Loucy (cell line): ENCODE data around the gene LRRC28.

ENCODE experiments used
- H2AFZ ChIP-seq: fragments of 200-600 bp; sonication (generic); 2 replicates; pipeline ENCODE4 v1.6.0; 2016; ENCODE audit warnings: antibody characterized with exemption, mild to moderate bottlenecking, low read length, moderate library complexity
- H3F3A ChIP-seq: fragments of 200-600 bp; 2 replicates; pipeline ENCODE4 v1.6.0; 2016; ENCODE audit warnings: antibody characterized with exemption, low read depth, mild to moderate bottlenecking
- H3K27me3 ChIP-seq: fragments of 200-600 bp; sonication (generic); 2 replicates; pipeline ENCODE4 v1.6.1; 2014; ENCODE audit warnings: low read length, mild to moderate bottlenecking; ENCODE audit not compliant: insufficient read depth, poor library complexity, severe bottlenecking
- H3K36me3 ChIP-seq: fragments of 200-600 bp; sonication (generic); 2 replicates; pipeline ENCODE4 v1.6.1; 2016; ENCODE audit warnings: low read length; ENCODE audit not compliant: insufficient read depth
- H3K4me1 ChIP-seq: fragments of 200-600 bp; sonication (generic); 2 replicates; pipeline ENCODE4 v1.5.1; 2014; ENCODE audit warnings: low read length, mild to moderate bottlenecking; ENCODE audit not compliant: insufficient read depth, poor library complexity, severe bottlenecking
- H3K4me2 ChIP-seq: fragments of 200-600 bp; sonication (generic); 2 replicates; pipeline ENCODE4 v1.6.0; 2014; ENCODE audit warnings: antibody characterized with exemption, low read length, low read depth, mild to moderate bottlenecking; ENCODE audit not compliant: poor library complexity, severe bottlenecking
- H3K4me3 ChIP-seq: fragments of 200-600 bp; sonication (generic); 2 replicates; pipeline ENCODE4 v1.5.1; 2014; ENCODE audit warnings: low read length, mild to moderate bottlenecking, mixed read lengths; ENCODE audit not compliant: poor library complexity, severe bottlenecking
- H3K79me2 ChIP-seq: fragments of 200-600 bp; sonication (generic); 2 replicates; pipeline ENCODE4 v1.6.1; 2014; ENCODE audit warnings: low read length; ENCODE audit not compliant: insufficient read depth
- H3K9ac ChIP-seq: fragments of 200-600 bp; sonication (generic); 2 replicates; pipeline ENCODE4 v1.6.0; 2014; ENCODE audit warnings: mild to moderate bottlenecking, low read depth, low read length, moderate library complexity; ENCODE audit not compliant: poor library complexity, severe bottlenecking
- H3K9me2 ChIP-seq: fragments of 200-600 bp; sonication (generic); replicated peaks from 2 replicates; pipeline ENCODE4 v1.6.1; 2016; ENCODE audit warnings: low read depth, low read length, mixed read lengths
- H3K9me3 ChIP-seq: fragments of 200-600 bp; sonication (generic); 2 replicates; pipeline ENCODE4 v1.6.1; 2014; ENCODE audit warnings: mild to moderate bottlenecking, antibody characterized with exemption, low read length, low read depth; ENCODE audit not compliant: insufficient read depth
- H4K20me1 ChIP-seq: fragments of 200-600 bp; sonication (generic); 2 replicates; pipeline ENCODE4 v1.6.0; 2014; ENCODE audit warnings: antibody characterized with exemption, low read length, mild to moderate bottlenecking; ENCODE audit not compliant: insufficient read depth, poor library complexity, severe bottlenecking
- EZH2phosphoT487 ChIP-seq: fragments of 200-600 bp; IDR thresholded peaks from 2 replicates; pipeline ENCODE4 v1.6.1; 2018; ENCODE audit warnings: antibody characterized with exemption, mild to moderate bottlenecking, moderate library complexity, borderline replicate concordance
- TF ChIP-seq, protein P1 (sequence below): fragments of 200-600 bp; sonication (generic); conservative IDR thresholded peaks from 2 replicates; pipeline ENCODE4 v1.5.1; 2014; ENCODE audit warnings: mild to moderate bottlenecking, antibody characterized with exemption, low read length

The LRRC28 gene

DNA sequence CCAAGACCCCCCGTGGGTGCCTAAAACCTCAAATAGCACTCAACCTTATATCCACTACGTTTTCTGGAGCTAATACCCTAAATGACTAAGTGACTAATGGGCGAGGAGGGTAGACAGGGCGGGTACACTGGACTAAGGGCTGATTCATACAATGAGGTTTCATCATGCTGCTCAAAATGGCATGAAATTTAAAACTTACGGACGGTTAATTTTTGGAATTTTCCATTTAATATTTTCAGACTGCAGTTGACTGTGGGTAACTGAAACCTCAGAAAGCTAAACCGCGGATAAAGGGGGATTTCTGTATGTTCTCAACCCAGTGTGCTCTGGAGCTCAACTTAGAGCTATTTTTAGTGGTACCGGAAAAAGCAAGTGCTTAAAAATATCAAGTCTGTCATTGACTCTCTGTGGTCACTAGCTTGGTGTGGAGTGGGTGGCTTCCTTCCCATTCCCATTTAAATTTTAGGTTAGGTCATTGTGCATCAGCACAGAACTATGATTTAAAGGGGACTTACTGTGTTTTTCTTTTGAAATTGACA lies 72.9 kb downstream of the LRRC28 start:
- Histone ChIP-seq H2AFZ (no peak overlapping the region), H3K36me3 (no peaks in the 10 kb centered on the region), H3F3A (no peaks in the 10 kb centered on the region), H3K27me3 (no peaks in the 10 kb centered on the region), H3K9me3 (no peaks in the 10 kb centered on the region), H3K79me2 (no peaks in the 10 kb centered on the region), H4K20me1 (no peaks in the 10 kb centered on the region), H3K4me3 (no peak overlapping the region), H3K4me2 (no peak overlapping the region), H3K9me2 (no peaks in the 10 kb centered on the region), H3K9ac (no peak overlapping the region), H3K4me1 (no peaks in the 10 kb centered on the region)
- TF ChIP-seq, protein P1, sequence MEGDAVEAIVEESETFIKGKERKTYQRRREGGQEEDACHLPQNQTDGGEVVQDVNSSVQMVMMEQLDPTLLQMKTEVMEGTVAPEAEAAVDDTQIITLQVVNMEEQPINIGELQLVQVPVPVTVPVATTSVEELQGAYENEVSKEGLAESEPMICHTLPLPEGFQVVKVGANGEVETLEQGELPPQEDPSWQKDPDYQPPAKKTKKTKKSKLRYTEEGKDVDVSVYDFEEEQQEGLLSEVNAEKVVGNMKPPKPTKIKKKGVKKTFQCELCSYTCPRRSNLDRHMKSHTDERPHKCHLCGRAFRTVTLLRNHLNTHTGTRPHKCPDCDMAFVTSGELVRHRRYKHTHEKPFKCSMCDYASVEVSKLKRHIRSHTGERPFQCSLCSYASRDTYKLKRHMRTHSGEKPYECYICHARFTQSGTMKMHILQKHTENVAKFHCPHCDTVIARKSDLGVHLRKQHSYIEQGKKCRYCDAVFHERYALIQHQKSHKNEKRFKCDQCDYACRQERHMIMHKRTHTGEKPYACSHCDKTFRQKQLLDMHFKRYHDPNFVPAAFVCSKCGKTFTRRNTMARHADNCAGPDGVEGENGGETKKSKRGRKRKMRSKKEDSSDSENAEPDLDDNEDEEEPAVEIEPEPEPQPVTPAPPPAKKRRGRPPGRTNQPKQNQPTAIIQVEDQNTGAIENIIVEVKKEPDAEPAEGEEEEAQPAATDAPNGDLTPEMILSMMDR: no peak
- TF ChIP-seq EZH2phosphoT487: no peak

DNA sequence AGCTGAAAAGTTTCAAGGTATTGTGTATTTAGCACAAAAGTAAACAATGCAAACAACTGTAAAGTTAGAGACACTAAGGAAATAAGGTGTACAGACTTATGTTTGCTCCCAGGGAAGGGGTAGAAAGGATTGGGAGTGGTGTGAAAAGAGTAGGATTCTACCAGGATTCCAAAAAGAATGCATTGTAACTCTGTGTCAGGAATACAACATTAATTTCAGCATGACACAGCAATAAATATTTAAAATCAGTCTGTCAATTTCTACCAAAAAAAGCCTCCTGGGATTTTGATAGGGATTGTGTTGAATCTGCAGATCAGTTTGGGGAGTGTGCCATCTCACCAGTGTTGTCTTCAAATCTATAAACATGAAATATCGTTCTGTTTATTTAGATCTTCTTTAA lies 73.4 kb downstream of the LRRC28 start:
- Histone ChIP-seq H3K27me3 (no peaks in the 10 kb centered on the region), H3K4me2 (no peak overlapping the region), H4K20me1 (no peaks in the 10 kb centered on the region), H2AFZ (no peak overlapping the region), H3F3A (no peaks in the 10 kb centered on the region), H3K36me3 (no peaks in the 10 kb centered on the region), H3K9ac (no peak overlapping the region), H3K9me2 (no peaks in the 10 kb centered on the region), H3K79me2 (no peaks in the 10 kb centered on the region), H3K9me3 (no peaks in the 10 kb centered on the region), H3K4me3 (no peak overlapping the region), H3K4me1 (no peaks in the 10 kb centered on the region)
- TF ChIP-seq EZH2phosphoT487: no peak
- TF ChIP-seq, protein P1: no peak

DNA sequence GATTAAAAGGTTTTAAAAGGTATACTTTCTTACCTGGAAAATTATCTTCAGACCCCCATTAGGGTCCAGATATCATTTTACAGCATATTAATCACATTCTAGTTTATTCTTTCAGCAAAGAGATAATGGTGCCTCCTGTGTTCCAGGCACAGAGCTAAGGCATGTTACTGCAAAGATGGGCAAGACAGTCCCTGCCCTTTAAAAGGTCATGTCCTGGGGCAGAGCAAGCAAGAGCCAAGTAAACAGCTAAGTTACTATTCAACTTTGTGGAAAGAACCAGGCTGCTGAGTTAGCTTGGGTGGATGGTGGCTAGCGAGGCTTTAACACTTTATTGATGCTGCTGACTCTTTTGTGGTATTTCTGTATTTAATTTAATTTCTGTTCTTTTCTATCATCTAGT lies 75.0 kb downstream of the LRRC28 start:
- H3K4me1 ChIP-seq: peaks cover 11% of the 10 kb centered on the region
- TF ChIP-seq, protein P1: no peak
- TF ChIP-seq EZH2phosphoT487: no peak

More for the DNA sequence above, 75.0 kb downstream of the LRRC28 start:
- H3K4me2 ChIP-seq: no peak overlapping the region
- H3K27me3 ChIP-seq: no peaks in the 10 kb centered on the region
- no peaks in the 10 kb centered on the region for H3K79me2 ChIP-seq
- no peaks in the 10 kb centered on the region for H3K9me3 ChIP-seq
- H3K9ac ChIP-seq: no peak overlapping the region
- H4K20me1 ChIP-seq: no peaks in the 10 kb centered on the region
- no peaks in the 10 kb centered on the region for H3K36me3 ChIP-seq
- H3K4me3 ChIP-seq: no peak overlapping the region
- no peaks in the 10 kb centered on the region for H3F3A ChIP-seq
- no peak overlapping the region for H2AFZ ChIP-seq
- no peaks in the 10 kb centered on the region for H3K9me2 ChIP-seq
